Measurements from ENCODE around the gene C12orf57.

Gene C12orf57, protein sequence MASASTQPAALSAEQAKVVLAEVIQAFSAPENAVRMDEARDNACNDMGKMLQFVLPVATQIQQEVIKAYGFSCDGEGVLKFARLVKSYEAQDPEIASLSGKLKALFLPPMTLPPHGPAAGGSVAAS

DNA sequence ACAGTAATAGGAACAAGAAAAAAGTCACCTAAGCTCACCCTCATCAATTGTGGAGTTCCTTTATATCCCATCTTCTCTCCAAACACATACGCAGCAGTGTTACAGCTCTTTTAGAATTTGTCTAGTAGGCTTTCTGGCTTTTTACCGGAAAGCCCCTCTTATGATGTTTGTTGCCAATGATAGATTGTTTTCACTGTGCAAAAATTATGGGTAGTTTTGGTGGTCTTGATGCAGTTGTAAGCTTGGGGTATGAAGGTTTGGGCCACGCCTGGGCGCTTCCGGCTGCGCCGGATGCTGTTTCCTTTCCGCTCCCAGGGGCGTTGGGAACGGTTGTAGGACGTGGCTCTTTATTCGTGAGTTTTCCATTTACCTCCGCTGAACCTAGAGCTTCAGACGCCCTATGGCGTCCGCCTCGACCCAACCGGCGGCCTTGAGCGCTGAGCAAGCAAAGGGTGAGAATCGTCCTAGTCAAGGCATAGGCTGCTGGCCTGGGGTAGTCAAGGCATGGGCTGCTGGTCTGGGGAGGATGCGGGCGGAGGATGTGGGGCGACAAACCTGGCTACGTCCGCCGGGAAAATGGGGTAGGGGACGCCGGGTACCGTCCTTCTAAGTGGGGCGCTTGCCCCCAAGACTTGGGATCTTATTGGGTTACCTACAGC lies at the start of gene C12orf57, which contains the start of gene RNU7-1:
C12orf57 (plus strand) TSS at position 301 of the 659 bp plus-strand sequence; CDS start at position 401, 100 bp downstream.
RNU7-1 (plus strand) TSS at position 95 of the 659 bp plus-strand sequence.
- peak; percentile 88 to 95 for DNase-seq (ENCODE audit: low read depth in 2 of 2)

DNA sequence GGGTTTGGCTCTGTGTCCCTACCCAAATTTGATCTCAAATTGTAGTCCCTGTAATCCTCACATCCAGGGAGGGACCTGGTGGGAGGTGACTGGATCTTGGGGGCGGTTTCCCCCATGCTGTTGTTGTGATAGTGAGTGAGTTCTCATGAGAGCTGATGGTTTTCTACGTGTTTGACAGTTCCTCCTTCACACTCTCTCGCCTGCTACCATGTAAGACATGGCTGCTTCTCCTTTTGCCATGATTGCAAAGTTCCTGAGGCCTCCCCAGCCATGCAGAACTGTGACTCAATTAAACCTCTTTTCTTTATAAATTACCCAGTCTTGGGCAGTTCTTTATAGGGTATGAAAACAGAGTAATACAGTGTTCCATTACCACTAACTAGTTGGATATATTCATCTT lies 49.5 kb upstream of the C12orf57 start:
- TF ChIP-seq, protein P1, sequence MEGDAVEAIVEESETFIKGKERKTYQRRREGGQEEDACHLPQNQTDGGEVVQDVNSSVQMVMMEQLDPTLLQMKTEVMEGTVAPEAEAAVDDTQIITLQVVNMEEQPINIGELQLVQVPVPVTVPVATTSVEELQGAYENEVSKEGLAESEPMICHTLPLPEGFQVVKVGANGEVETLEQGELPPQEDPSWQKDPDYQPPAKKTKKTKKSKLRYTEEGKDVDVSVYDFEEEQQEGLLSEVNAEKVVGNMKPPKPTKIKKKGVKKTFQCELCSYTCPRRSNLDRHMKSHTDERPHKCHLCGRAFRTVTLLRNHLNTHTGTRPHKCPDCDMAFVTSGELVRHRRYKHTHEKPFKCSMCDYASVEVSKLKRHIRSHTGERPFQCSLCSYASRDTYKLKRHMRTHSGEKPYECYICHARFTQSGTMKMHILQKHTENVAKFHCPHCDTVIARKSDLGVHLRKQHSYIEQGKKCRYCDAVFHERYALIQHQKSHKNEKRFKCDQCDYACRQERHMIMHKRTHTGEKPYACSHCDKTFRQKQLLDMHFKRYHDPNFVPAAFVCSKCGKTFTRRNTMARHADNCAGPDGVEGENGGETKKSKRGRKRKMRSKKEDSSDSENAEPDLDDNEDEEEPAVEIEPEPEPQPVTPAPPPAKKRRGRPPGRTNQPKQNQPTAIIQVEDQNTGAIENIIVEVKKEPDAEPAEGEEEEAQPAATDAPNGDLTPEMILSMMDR (IDR thresholded peaks at IDR 0.05; ENCODE audit: low read depth, low read length): no peak
- H3K4me3 ChIP-seq (replicated peaks in 1 of 2; ENCODE audit: low read depth in 2 of 2, low read length in 2 of 2): no peak overlapping the region

More for the DNA sequence above, at the start of gene C12orf57, which contains the start of gene RNU7-1:
- H3K4me3 ChIP-seq (replicated peaks in 1 of 2; ENCODE audit: low read depth in 2 of 2, low read length in 2 of 2): peak within 1 kb of the TSS; percentile 80 to 83
- TF ChIP-seq, protein P1 (IDR thresholded peaks at IDR 0.05; ENCODE audit: low read depth, low read length): no peak

DNA sequence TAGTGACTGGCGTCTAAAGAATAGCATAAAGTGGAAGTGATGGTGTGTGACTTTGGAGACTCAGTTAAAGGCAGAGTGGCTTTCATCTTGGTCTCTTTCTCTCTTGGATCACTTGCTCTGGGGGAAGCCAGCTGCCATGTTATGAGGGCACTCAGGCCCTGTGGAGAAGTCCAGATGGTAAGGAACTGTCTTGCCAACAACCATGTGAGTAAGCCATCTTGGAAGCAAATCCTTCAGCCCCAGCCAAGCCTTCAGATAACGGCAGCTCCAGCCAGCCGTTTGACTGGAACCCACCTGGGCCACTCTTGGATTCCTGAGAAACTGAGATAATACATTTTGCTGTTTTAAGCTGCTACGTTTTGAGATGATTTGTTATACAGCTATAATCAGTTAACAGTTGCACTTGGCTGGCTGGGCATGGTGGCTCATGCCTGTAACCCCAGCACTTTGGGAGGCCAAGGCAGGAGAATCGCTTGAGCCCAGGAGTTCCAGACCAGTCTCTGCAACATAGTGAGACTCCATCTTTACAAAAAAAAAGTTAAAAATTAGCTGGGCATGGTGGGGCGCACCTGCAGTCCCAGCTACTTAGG lies 46.9 kb upstream of the C12orf57 start:
- TF ChIP-seq, protein P1 (IDR thresholded peaks at IDR 0.05; ENCODE audit: low read depth, low read length): no peak
- DNase-seq (ENCODE audit: low read depth in 2 of 2): no peak

More for the DNA sequence above, 49.5 kb upstream of the C12orf57 start:
- no peak for DNase-seq (ENCODE audit: low read depth in 2 of 2)

DNA sequence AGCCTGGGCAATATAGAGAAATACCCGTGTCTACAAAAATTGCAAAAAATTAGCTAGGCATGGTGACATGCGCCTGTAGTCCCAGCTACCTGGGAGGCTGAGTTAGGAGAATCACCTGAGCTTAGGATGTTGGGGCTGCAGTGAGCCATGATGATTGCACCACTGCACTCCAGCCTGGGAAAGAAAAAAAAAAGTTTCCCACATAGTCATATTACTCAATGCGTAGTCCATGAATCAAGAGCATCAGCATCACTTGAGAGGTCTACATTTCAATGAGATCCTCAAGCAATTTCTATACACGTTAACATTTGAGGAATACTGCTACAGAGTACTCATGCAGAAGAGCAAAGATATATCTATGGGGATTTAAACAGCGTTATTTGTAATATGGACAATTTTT lies 44.4 kb upstream of the C12orf57 start:
- no peak overlapping the region for H3K4me3 ChIP-seq (replicated peaks in 1 of 2; ENCODE audit: low read depth in 2 of 2, low read length in 2 of 2)
- TF ChIP-seq, protein P1 (IDR thresholded peaks at IDR 0.05; ENCODE audit: low read depth, low read length): no peak
- peak in 1 of 2 donors; percentile 46 for DNase-seq (ENCODE audit: low read depth in 2 of 2)

More for the DNA sequence above, 46.9 kb upstream of the C12orf57 start:
- H3K4me3 ChIP-seq (replicated peaks in 1 of 2; ENCODE audit: low read depth in 2 of 2, low read length in 2 of 2): no peak overlapping the region

DNA sequence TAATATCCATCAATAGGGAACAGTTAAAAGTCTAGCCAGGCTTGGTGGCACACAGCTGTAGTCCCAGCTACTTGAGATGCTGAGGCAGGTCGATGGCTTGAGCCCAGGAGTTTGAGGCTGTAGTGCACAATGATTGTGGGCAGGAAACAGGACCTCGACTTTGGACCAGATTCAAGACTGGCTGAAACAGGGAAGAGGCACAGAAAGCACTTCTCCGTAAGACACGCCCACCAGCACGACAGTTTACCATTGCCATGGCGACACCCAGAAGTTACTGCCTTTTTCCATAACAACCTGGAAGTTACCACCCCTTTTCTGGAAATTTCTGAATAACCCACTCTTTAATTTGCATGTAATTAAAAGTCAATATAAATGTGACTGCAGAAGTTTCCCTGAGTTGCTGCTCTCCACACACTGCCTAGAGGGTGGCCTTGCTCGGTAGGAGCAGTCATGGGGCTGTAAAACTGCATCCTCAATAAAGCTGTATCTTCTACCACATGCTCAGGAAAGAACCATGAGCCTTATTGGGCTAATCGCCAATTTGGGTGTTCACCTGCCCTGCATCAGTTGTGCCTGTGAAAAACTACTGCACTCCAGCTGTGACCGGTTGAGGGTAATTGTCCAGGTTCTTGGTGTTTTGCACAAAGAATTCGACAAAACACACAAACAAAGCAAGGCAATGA lies 43.8 kb upstream of the C12orf57 start:
- TF ChIP-seq, protein P1 (IDR thresholded peaks at IDR 0.05; ENCODE audit: low read depth, low read length): no peak
- peak; percentile 76 to 84 for DNase-seq (ENCODE audit: low read depth in 2 of 2)
- no peak overlapping the region for H3K4me3 ChIP-seq (replicated peaks in 1 of 2; ENCODE audit: low read depth in 2 of 2, low read length in 2 of 2)

DNA sequence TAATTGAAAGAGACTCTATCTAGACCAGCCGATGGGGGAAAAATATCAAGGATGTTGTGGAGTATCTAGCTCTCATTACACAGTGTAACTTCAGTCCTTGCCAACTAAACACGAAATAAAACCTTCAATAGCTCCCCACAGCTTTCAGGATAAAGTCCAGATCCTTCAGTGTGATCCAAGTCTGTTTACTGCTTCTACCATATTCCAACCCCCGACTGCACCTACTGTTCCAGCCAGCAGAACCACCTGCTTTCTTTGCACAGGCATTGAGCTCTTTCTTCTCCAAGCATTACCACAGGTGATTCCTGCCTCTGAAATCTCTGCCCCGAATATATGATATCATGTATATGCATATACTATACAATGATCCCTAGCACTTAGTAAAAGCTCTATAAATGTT lies 41.4 kb upstream of the C12orf57 start:
- no peak for DNase-seq (ENCODE audit: low read depth in 2 of 2)
- H3K4me3 ChIP-seq (replicated peaks in 1 of 2; ENCODE audit: low read depth in 2 of 2, low read length in 2 of 2): no peak overlapping the region
- TF ChIP-seq, protein P1 (IDR thresholded peaks at IDR 0.05; ENCODE audit: low read depth, low read length): no peak
